Psoas muscle (tissue), 8 donors: ENCODE results near the gene SDCBP2. TPM values are rescaled to one million over a fixed set of nuclear protein-coding genes. Genes with fewer than 3 reads are reported as not detected.

Source experiments
- ATAC-seq, 4 donors: fragments of 200-7000 bp; cut with Tn5 transposase; one replicate each; pipeline ENCODE4 v1.9.1; 2020; ENCODE audit warnings: moderate library complexity in 3 of 4, mild to moderate bottlenecking in 2 of 4
- DNase-seq, 2 donors: peaks; one replicate each; pipeline ENCODE4 v3.0.0-alpha.2; 2020
- H3K27ac ChIP-seq: fragments of 200-600 bp; one replicate; pipeline ENCODE4 v1.8.0; 2022
- H3K27me3 ChIP-seq, 3 donors: fragments of 200-600 bp in 1 of 3; one replicate each; pipeline versions ENCODE4 v1.6.1 to v1.8.0; 2013 to 2022; ENCODE audit warnings: low read length in 2 of 3, mild to moderate bottlenecking in 2 of 3, moderate library complexity in 1 of 3; ENCODE audit not compliant: insufficient read depth in 3 of 3
- H3K36me3 ChIP-seq, 2 donors: fragments of 200-600 bp in 1 of 2; one replicate each; pipeline versions ENCODE4 v1.6.1 to v1.8.0; 2013 to 2022; ENCODE audit warnings: low read depth in 1 of 2, mild to moderate bottlenecking in 1 of 2, moderate library complexity in 1 of 2; ENCODE audit not compliant: insufficient read depth in 1 of 2
- H3K4me1 ChIP-seq: fragments of 200-600 bp; one replicate; pipeline ENCODE4 v1.8.0; 2022
- H3K4me3 ChIP-seq: fragments of 200-600 bp; one replicate; pipeline ENCODE4 v1.8.0; 2022; ENCODE audit warnings: mild to moderate bottlenecking
- H3K9me3 ChIP-seq: fragments of 200-600 bp; one replicate; pipeline ENCODE4 v1.8.0; 2022
- CTCF ChIP-seq: fragments of 200-600 bp; IDR thresholded peaks from one replicate; pipeline ENCODE4 v1.8.0; 2022; ENCODE audit warnings: antibody characterized with exemption
- WGBS, 3 donors: extraction: QIAGEN DNeasy Blood & Tissue Kit; methylation state at CpG; one replicate each; pipeline versions ENCODE4 v1.1.6 to v1.1.7; 2013; 5-methylcytosine and 5-hydroxymethylcytosine counted together
- intact Hi-C, 2 donors: fragments of 100-400 bp; cut with DNase I; formaldehyde crosslinking; loops; one replicate each; pipeline versions ENCODE4 v1.11.0 to v1.14.2; 2022
- long read RNA-seq, 2 donors: library from polyadenylated mRNA; unstranded; transcript quantifications; one replicate each; pipeline ENCODE4 v2.0.0, GENCODE V29; 2021
- polyA plus RNA-seq, 3 donors: library from polyadenylated mRNA; stranded (reverse); fragments of 200-250 nt; gene quantifications; one replicate each; pipeline ENCODE4 v1.2.3, GENCODE V29; 2013
- total RNA-seq, 4 donors: library from RNA; stranded (reverse); fragmentation: NEBNext Ultra II Directional in 2 of 4; extraction: Animal tissue kit (Norgen Biotek cat#: 25700) in 2 of 4; gene quantifications; one replicate each; pipeline versions ENCODE4 v1.2.1 to v1.2.4, GENCODE V29; 2021 to 2023
- donor health status: healthy with polysubstance abuse.
- donor health status: DM: no; HTN: no; CAD: no; lungs with moderate emphysema.
- donor health status: Bipolar disorder and iron deficiency.
- donor health status: healthy.
- donor health status: DM: yes; HTN: yes; CAD: no.
- donor health status: DM: no; HTN: no; CAD: no.
- donor health status: DM: no; HTN: no; CAD: no.
- donor health status: DM: yes; HTN: yes; CAD: no.

The SDCBP2 gene, protein sequence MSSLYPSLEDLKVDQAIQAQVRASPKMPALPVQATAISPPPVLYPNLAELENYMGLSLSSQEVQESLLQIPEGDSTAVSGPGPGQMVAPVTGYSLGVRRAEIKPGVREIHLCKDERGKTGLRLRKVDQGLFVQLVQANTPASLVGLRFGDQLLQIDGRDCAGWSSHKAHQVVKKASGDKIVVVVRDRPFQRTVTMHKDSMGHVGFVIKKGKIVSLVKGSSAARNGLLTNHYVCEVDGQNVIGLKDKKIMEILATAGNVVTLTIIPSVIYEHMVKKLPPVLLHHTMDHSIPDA
- 1 to 10 TPM; 1.6 to 3.2 (median 1.9) TPM for total RNA-seq
- 10 to 100 TPM in 1 of 3 donors, 1 to 10 TPM in 2; 1.9 to 10.5 (median 2.2) TPM for polyA plus RNA-seq
- long read RNA-seq, donor 1, partial matches to known transcripts: 0 of 1 reads
- long read RNA-seq, donor 1, other reads (novel, unspliced or antisense): 1 of 1 reads
- long read RNA-seq, donor 2, partial matches to known transcripts: 0 of 3 reads
- long read RNA-seq, donor 2, other reads (novel, unspliced or antisense): 2 of 3 reads

DNA sequence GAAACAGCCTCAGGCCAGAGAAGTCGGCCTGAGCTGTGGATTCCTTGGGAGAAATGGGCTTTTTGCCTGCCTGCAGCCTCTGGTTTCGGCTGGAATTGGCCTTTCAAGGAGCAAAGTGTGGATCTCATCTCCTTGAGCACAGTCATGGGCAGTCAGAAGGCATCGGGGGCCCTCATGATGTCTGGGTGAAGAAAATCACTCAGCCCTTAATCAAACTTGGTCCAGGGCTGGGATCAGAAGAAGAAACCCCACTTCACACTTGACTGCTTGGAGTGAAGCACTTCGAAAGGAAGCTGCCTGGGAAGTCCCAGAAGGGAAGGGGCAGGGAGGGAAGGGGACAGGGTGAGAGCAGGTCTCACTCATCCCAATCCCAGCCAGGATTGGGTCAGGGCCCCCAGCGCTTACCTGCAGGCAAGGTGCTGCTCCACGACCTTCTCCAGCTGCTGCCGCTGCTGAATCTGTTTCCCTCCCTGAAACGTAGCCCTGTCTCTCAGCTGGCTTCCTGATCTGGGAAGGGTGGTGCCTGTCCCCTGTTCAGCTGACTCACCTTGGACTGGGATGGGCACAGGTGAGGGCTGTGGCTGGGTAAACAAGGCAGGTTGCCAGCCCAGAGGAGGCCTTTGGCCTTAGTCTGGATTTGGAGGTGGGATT, at the start of gene SDCBP2:
Gene SDCBP2, minus strand, starts transcription at position 460 of the 651 bp plus-strand sequence. CDS start 8,723 bp downstream, outside the sequence.
- H3K4me3 ChIP-seq: no peak within 1 kb of the TSS
- no peak for DNase-seq
- no peak for ATAC-seq
- peaks cover 64% of the 10 kb centered on the region for H3K4me1 ChIP-seq
- intact Hi-C loops: loop anchor here (5.0 kb wide), 2 partner anchors 63 to 138 kb away; partner anchors contain the start of genes FKBP1A (in 1 of the 2) and NSFL1C (in 1 of the 2)
- peak within 1 kb of the TSS; percentile 93 for H3K27ac ChIP-seq
- H3K27me3 ChIP-seq: no peaks in the 10 kb centered on the region
- TF ChIP-seq CTCF: no peak
- 65 to 71% (median 67%) methylated on average over 8 of the region's 8 CpGs for WGBS, 3 donors
- no peaks in the 10 kb centered on the region for H3K36me3 ChIP-seq
- H3K9me3 ChIP-seq: no peaks in the 10 kb centered on the region

- 81 to 86% (median 85%) methylated on average over 6 of the region's 6 CpGs for WGBS, 3 donors
- no peak overlapping the region for H3K4me3 ChIP-seq
- H3K27me3 ChIP-seq: no peaks in the 10 kb centered on the region
- intact Hi-C loops: no loop called here
- H3K36me3 ChIP-seq: peaks cover 0 to 7% of the 10 kb centered on the region in 2 donors
- no peak overlapping the region for H3K27ac ChIP-seq
- H3K4me1 ChIP-seq: peaks cover 86% of the 10 kb centered on the region
- H3K9me3 ChIP-seq: no peaks in the 10 kb centered on the region
- DNase-seq (no peak), ATAC-seq (no peak)
- no peak for TF ChIP-seq CTCF
These were observed 49.8 kb upstream of the SDCBP2 start for GRCh38 chr20:1378735-1379125.

DNA sequence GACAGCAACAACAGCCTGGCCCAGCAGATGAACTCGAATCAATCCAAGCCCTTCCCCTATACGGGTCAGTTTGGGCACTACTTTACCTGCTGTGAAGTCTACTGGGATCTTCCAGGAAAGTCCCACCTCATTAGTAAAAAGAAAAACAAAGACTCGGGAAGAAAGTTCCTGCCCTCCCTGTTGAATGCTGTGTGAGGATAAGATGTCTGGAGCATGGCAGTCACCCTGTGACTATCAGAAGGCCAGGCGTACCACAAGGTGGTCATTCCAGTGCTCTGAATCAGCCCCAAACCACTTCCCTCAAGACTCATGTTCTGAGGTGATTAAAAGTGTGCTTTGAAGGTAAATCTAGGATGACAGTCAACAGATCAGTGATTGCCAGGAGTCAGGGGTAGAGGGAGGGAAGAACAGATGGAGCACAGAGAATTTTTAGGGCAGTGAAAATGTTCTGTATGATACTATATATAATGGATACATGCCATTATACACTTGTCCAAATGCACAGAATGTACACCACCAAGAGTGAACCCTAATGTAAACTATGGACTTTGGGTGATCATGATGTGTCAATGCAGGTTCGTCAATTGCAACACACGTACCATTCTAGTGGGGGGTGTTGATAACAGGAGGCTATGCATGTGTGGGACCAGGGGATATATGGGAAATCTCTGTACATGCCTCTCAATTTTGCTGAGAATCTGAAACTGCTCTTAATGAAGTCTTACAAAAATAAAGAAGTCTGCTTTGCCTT, 49.2 kb upstream of the SDCBP2 start:
- H3K4me1 ChIP-seq: peaks cover 86% of the 10 kb centered on the region

More for the DNA sequence above, 49.2 kb upstream of the SDCBP2 start:
- Histone ChIP-seq H3K9me3 (no peaks in the 10 kb centered on the region), H3K36me3 (peaks cover 3 to 12% of the 10 kb centered on the region in 2 donors), H3K27ac (peak overlapping the region; percentile 38), H3K27me3 (no peaks in the 10 kb centered on the region), H3K4me3 (no peak overlapping the region)
- WGBS, 3 donors: 71 to 74% (median 72%) methylated on average over 6 of the region's 6 CpGs
- DNase-seq (no peak), ATAC-seq (no peak)
- TF ChIP-seq CTCF: no peak
- intact Hi-C loops: no loop called here
